ENCODE data around the gene CD200R1.

CD200R1 gene

GRCh38 chr3:113006359-113007056 lies 31.6 kb upstream of the CD200R1 start:
- H3K36me3 ChIP-seq (ENCODE audit: insufficient read depth, low read length): peaks cover 96% of the 10 kb centered on the region
- no peak overlapping the region for H3K9ac ChIP-seq (ENCODE audit: low read depth, low read length)
- peaks cover 29% of the 10 kb centered on the region for H3K79me2 ChIP-seq (ENCODE audit: insufficient read depth, low read length)
- H3K9me3 ChIP-seq (ENCODE audit: insufficient read depth, low read length, severe bottlenecking): no peaks in the 10 kb centered on the region
- H3K27me3 ChIP-seq (ENCODE audit: insufficient read depth, low read length, poor library complexity): no peaks in the 10 kb centered on the region
- DNase-seq (no peak), ATAC-seq (ENCODE audit: insufficient read depth, low read depth) (no peak)
- no peak overlapping the region for H3K27ac ChIP-seq (ENCODE audit: low read length)
- no peak overlapping the region for H3K4me3 ChIP-seq (ENCODE audit: low read depth in 1 of 2, low read length in 2 of 2)
- H2AFZ ChIP-seq (ENCODE audit: low read depth, low read length): no peak overlapping the region
- H3K4me1 ChIP-seq (ENCODE audit: insufficient read depth, low read length): no peaks in the 10 kb centered on the region
- H4K20me1 ChIP-seq (ENCODE audit: insufficient read depth, low read length): peaks cover 6% of the 10 kb centered on the region; the same call in 1 of the 2 replicates
- H3K4me2 ChIP-seq (ENCODE audit: insufficient read depth, low read length): no peak overlapping the region
- TF ChIP-seq CTCF (IDR thresholded peaks at IDR 0.05; ENCODE audit: borderline replicate concordance, extremely low read depth, low read length, poor library complexity, severe bottlenecking) (no peak), EZH2 (IDR thresholded peaks at IDR 0.05; ENCODE audit: borderline replicate concordance, low read depth, low read length, severe bottlenecking) (no peak)

- Histone ChIP-seq H3K4me3 (ENCODE audit: low read depth in 1 of 2, low read length in 2 of 2) (no peak overlapping the region), H3K4me1 (ENCODE audit: insufficient read depth, low read length) (no peaks in the 10 kb centered on the region), H3K27ac (ENCODE audit: low read length) (no peak overlapping the region), H3K27me3 (ENCODE audit: insufficient read depth, low read length, poor library complexity) (no peaks in the 10 kb centered on the region), H2AFZ (ENCODE audit: low read depth, low read length) (no peak overlapping the region), H3K9ac (ENCODE audit: low read depth, low read length) (no peak overlapping the region), H3K9me3 (ENCODE audit: insufficient read depth, low read length, severe bottlenecking) (no peaks in the 10 kb centered on the region), H4K20me1 (ENCODE audit: insufficient read depth, low read length) (peaks cover 6% of the 10 kb centered on the region; the same call in 1 of the 2 replicates), H3K4me2 (ENCODE audit: insufficient read depth, low read length) (no peak overlapping the region), H3K36me3 (ENCODE audit: insufficient read depth, low read length) (peaks cover 97% of the 10 kb centered on the region), H3K79me2 (ENCODE audit: insufficient read depth, low read length) (peaks cover 26% of the 10 kb centered on the region)
- DNase-seq: no peak
- peak; percentile 85 for ATAC-seq (ENCODE audit: insufficient read depth, low read depth)
- TF ChIP-seq EZH2 (IDR thresholded peaks at IDR 0.05; ENCODE audit: borderline replicate concordance, low read depth, low read length, severe bottlenecking) (no peak), CTCF (IDR thresholded peaks at IDR 0.05; ENCODE audit: borderline replicate concordance, extremely low read depth, low read length, poor library complexity, severe bottlenecking) (no peak)
Measured at GRCh38 chr3:113005611-113006010, 30.7 kb upstream of the CD200R1 start.

GRCh38 chr3:113002679-113003078 lies 27.8 kb upstream of the CD200R1 start:
- Histone ChIP-seq H3K9ac (ENCODE audit: low read depth, low read length) (no peak overlapping the region), H3K36me3 (ENCODE audit: insufficient read depth, low read length) (peaks cover 91% of the 10 kb centered on the region), H3K4me2 (ENCODE audit: insufficient read depth, low read length) (no peak overlapping the region), H3K27ac (ENCODE audit: low read length) (no peak overlapping the region), H3K4me1 (ENCODE audit: insufficient read depth, low read length) (no peaks in the 10 kb centered on the region), H3K4me3 (ENCODE audit: low read depth in 1 of 2, low read length in 2 of 2) (no peak overlapping the region), H3K27me3 (ENCODE audit: insufficient read depth, low read length, poor library complexity) (no peaks in the 10 kb centered on the region), H2AFZ (ENCODE audit: low read depth, low read length) (no peak overlapping the region), H3K9me3 (ENCODE audit: insufficient read depth, low read length, severe bottlenecking) (no peaks in the 10 kb centered on the region), H3K79me2 (ENCODE audit: insufficient read depth, low read length) (peaks cover 12% of the 10 kb centered on the region; the same call in 1 of the 2 replicates), H4K20me1 (ENCODE audit: insufficient read depth, low read length) (peaks cover 3% of the 10 kb centered on the region; the same call in 1 of the 2 replicates)
- ATAC-seq (ENCODE audit: insufficient read depth, low read depth) (0 out of 3 replicates have a peak, but pooled peaks have one; percentile 33), DNase-seq (no peak)
- TF ChIP-seq CTCF (IDR thresholded peaks at IDR 0.05; ENCODE audit: borderline replicate concordance, extremely low read depth, low read length, poor library complexity, severe bottlenecking) (no peak), EZH2 (IDR thresholded peaks at IDR 0.05; ENCODE audit: borderline replicate concordance, low read depth, low read length, severe bottlenecking) (no peak)

All from DND-41 (cell line).